WTC11 (cell line): ENCODE data around the gene WDR27. TPM values are rescaled to one million over a fixed set of nuclear protein-coding genes. Genes with fewer than 3 reads are reported as not detected.
A peak's percentile ranks its signal among the peaks of the same experiment; 100 is the strongest.

Experiments used
- ATAC-seq: fragments of 200-7000 bp; cut with Tn5 transposase; 2 replicates; pipeline ENCODE4 v1.10.0; 2021; ENCODE audit warnings: mild to moderate bottlenecking, moderate library complexity
- CTCF ChIA-PET: fragments of 300-600 bp; sonication (Branson Sonifier 250); formaldehyde crosslinking; loops from one replicate; lab custom pipeline; 2021; ENCODE audit warnings: antibody characterized with exemption; lab: Charles Lee
- POLR2A ChIA-PET: fragments of 350-600 bp; sonication (Branson Sonifier 250); formaldehyde crosslinking; loops from one replicate; lab custom pipeline; 2021; ENCODE audit warnings: antibody characterized with exemption; lab: Charles Lee
- DNase-seq: peaks from one replicate; pipeline ENCODE4 v3.0.0; 2021; ENCODE audit warnings: low spot score
- H3K27ac Mint-ChIP-seq: 2 replicates; pipeline ENCODE4 v1.8.0; 2021; ENCODE audit warnings: mixed read lengths
- H3K27me3 Mint-ChIP-seq: 2 replicates; pipeline ENCODE4 v1.8.0; 2021; ENCODE audit warnings: low read depth, mild to moderate bottlenecking, moderate library complexity, mixed read lengths
- H3K36me3 Mint-ChIP-seq: 2 replicates; pipeline ENCODE4 v1.8.0; 2021; ENCODE audit warnings: mixed read lengths
- H3K4me1 Mint-ChIP-seq: 2 replicates; pipeline ENCODE4 v1.8.0; 2022; ENCODE audit warnings: mixed read lengths
- H3K4me3 Mint-ChIP-seq: 2 replicates; pipeline ENCODE4 v1.8.0; 2021; ENCODE audit warnings: mild to moderate bottlenecking, moderate library complexity, mixed read lengths
- H3K9me3 Mint-ChIP-seq: 2 replicates; pipeline ENCODE4 v1.8.0; 2021; ENCODE audit warnings: mixed read lengths
- ATF2 ChIP-seq: sonication (generic); formaldehyde crosslinking; IDR thresholded peaks from 2 replicates; pipeline ENCODE4 v1.8.1; 2022; ENCODE audit warnings: low read depth, missing genetic modification reagents, borderline replicate concordance
- CBFB ChIP-seq: sonication (generic); formaldehyde crosslinking; IDR thresholded peaks from 2 replicates; pipeline ENCODE4 v1.8.1; 2022; ENCODE audit warnings: mild to moderate bottlenecking, low read depth, missing genetic modification reagents
- E2F5 ChIP-seq: sonication (generic); formaldehyde crosslinking; IDR thresholded peaks from 2 replicates; pipeline ENCODE4 v1.8.1; 2022; ENCODE audit warnings: mild to moderate bottlenecking, moderate library complexity, missing genetic modification reagents
- ELF4 ChIP-seq: sonication (generic); formaldehyde crosslinking; IDR thresholded peaks from 2 replicates; pipeline ENCODE4 v1.8.1; 2022; ENCODE audit warnings: low read depth, mild to moderate bottlenecking, moderate library complexity, missing genetic modification reagents
- ESRRA ChIP-seq: sonication (generic); formaldehyde crosslinking; IDR thresholded peaks from 2 replicates; pipeline ENCODE4 v1.8.1; 2022; ENCODE audit warnings: mild to moderate bottlenecking, missing genetic modification reagents, borderline replicate concordance
- FOXK1 ChIP-seq: sonication (generic); formaldehyde crosslinking; IDR thresholded peaks from 2 replicates; pipeline ENCODE4 v1.8.0; 2022; ENCODE audit warnings: mild to moderate bottlenecking, moderate library complexity, missing genetic modification reagents
- FOXP4 ChIP-seq: sonication (generic); formaldehyde crosslinking; IDR thresholded peaks from 2 replicates; pipeline ENCODE4 v1.8.0; 2022; ENCODE audit warnings: mild to moderate bottlenecking, missing genetic modification reagents
- GABPB1 ChIP-seq: sonication (generic); formaldehyde crosslinking; IDR thresholded peaks from 2 replicates; pipeline ENCODE4 v1.8.1; 2023; ENCODE audit warnings: mild to moderate bottlenecking, missing genetic modification reagents
- JAZF1 ChIP-seq: fragments of 250-450 bp; sonication (Bioruptor Pico); IDR thresholded peaks from 2 replicates; pipeline ENCODE4 v1.9.0; 2021; ENCODE audit warnings: moderate library complexity, mild to moderate bottlenecking, inconsistent platforms
- NR1H2 ChIP-seq: sonication (generic); formaldehyde crosslinking; IDR thresholded peaks from 2 replicates; pipeline ENCODE4 v1.9.0; 2021; ENCODE audit warnings: mild to moderate bottlenecking, moderate library complexity, missing genetic modification reagents
- NR3C1 ChIP-seq: sonication (generic); formaldehyde crosslinking; conservative IDR thresholded peaks from 2 replicates; pipeline ENCODE4 v1.8.1; 2023; ENCODE audit warnings: low read depth, mild to moderate bottlenecking, missing genetic modification reagents
- PREB ChIP-seq: sonication (generic); formaldehyde crosslinking; IDR thresholded peaks from 2 replicates; pipeline ENCODE4 v1.8.1; 2022; ENCODE audit warnings: mild to moderate bottlenecking, missing genetic modification reagents, moderate library complexity, borderline replicate concordance
- PRRX2 ChIP-seq: fragments of 250-450 bp; sonication (Bioruptor Pico); IDR thresholded peaks from 2 replicates; pipeline ENCODE4 v1.8.0; 2021; ENCODE audit warnings: mild to moderate bottlenecking
- TCF7 ChIP-seq: sonication (generic); formaldehyde crosslinking; IDR thresholded peaks from 2 replicates; pipeline ENCODE4 v1.8.0; 2022; ENCODE audit warnings: mild to moderate bottlenecking, low read depth, missing genetic modification reagents, moderate library complexity
- TP53 ChIP-seq: sonication (generic); formaldehyde crosslinking; IDR thresholded peaks from 2 replicates; pipeline ENCODE4 v1.8.1; 2023; ENCODE audit warnings: mild to moderate bottlenecking, missing genetic modification reagents
- USF2 ChIP-seq: sonication (generic); formaldehyde crosslinking; IDR thresholded peaks from 2 replicates; pipeline ENCODE4 v1.8.1; 2023; ENCODE audit warnings: mild to moderate bottlenecking, missing genetic modification reagents, moderate library complexity
- ZNF121 ChIP-seq: sonication (generic); formaldehyde crosslinking; IDR thresholded peaks from 2 replicates; pipeline ENCODE4 v1.8.0; 2023; ENCODE audit warnings: missing genetic modification reagents
- ZNF232 ChIP-seq: sonication (generic); formaldehyde crosslinking; IDR thresholded peaks from 2 replicates; pipeline ENCODE4 v1.8.0; 2022; ENCODE audit warnings: mild to moderate bottlenecking, missing genetic modification reagents
- ZNF263 ChIP-seq: sonication (generic); formaldehyde crosslinking; IDR thresholded peaks from 2 replicates; pipeline ENCODE4 v1.8.1; 2022; ENCODE audit warnings: low read depth, mild to moderate bottlenecking, moderate library complexity, missing genetic modification reagents
- ZNF281 ChIP-seq: sonication (generic); formaldehyde crosslinking; IDR thresholded peaks from 2 replicates; pipeline ENCODE4 v1.8.0; 2023; ENCODE audit warnings: mild to moderate bottlenecking, missing genetic modification reagents
- ZNF416 ChIP-seq: fragments of 250-450 bp; sonication (Bioruptor Pico); IDR thresholded peaks from 2 replicates; pipeline ENCODE4 v1.9.0; 2021; ENCODE audit warnings: mild to moderate bottlenecking, inconsistent platforms
- ZNF512 ChIP-seq: sonication (generic); formaldehyde crosslinking; IDR thresholded peaks from 2 replicates; pipeline ENCODE4 v1.8.1; 2022; ENCODE audit warnings: missing genetic modification reagents, borderline replicate concordance
- total RNA-seq: library from RNA; stranded (reverse); gene quantifications from 3 replicates; pipeline ENCODE4 v1.2.3, GENCODE V29; 2021

WDR27 gene
- total RNA-seq, 1 experiment from 2014 or later = 126 TPM

GRCh38 chr6:169701954-169702839 lies at the start of gene WDR27, which contains the start of gene C6orf120 (continued):
- TF ChIP-seq ZNF512 (CRISPR knock-in tag) = no peak
- peak; percentile 48; the same call in 1 of the 2 replicates for TF ChIP-seq FOXP4
- no peak for TF ChIP-seq ZNF416
- TF ChIP-seq GABPB1 = peak; percentile 71
- no peak for TF ChIP-seq ZNF121 (CRISPR knock-in tag)
- no peak for TF ChIP-seq ZNF281
- TF ChIP-seq NR3C1 (CRISPR knock-in tag) = no peak
- no peak for TF ChIP-seq TCF7 (CRISPR knock-in tag)
- TF ChIP-seq JAZF1 = no peak
- 0 out of 2 replicates have a peak, but pooled peaks have one; percentile 59 for TF ChIP-seq ELF4 (CRISPR knock-in tag)
- no peak for TF ChIP-seq CBFB
- TF ChIP-seq USF2 (CRISPR knock-in tag) = no peak
- peak; percentile 75 for TF ChIP-seq FOXK1 (CRISPR knock-in tag)
- TF ChIP-seq ZNF232 (CRISPR knock-in tag) = peak; percentile 37; the same call in 1 of the 2 replicates
- TF ChIP-seq PRRX2 (CRISPR knock-in tag) = no peak
- no peak for TF ChIP-seq NR1H2 (CRISPR knock-in tag)
- TF ChIP-seq TP53 = no peak
- TF ChIP-seq ESRRA (CRISPR knock-in tag) = no peak; the same call in 1 of the 2 replicates

- peaks cover 5% of the 10 kb centered on the region; the same call in 1 of the 2 replicates for H3K9me3 Mint-ChIP-seq
- H3K27ac Mint-ChIP-seq = no peak overlapping the region
- no peak for DNase-seq
- peaks cover 8% of the 10 kb centered on the region for H3K27me3 Mint-ChIP-seq
- TF ChIP-seq ZNF263 (CRISPR knock-in tag) (no peak), PREB (CRISPR knock-in tag) (no peak), E2F5 (no peak), ATF2 (CRISPR knock-in tag) (no peak)
- CTCF ChIA-PET = no interaction called here
- H3K36me3 Mint-ChIP-seq = no peaks in the 10 kb centered on the region
- H3K4me1 Mint-ChIP-seq = peaks cover 7% of the 10 kb centered on the region
- no peak overlapping the region for H3K4me3 Mint-ChIP-seq
- no peak for ATAC-seq
- POLR2A ChIA-PET = no interaction called here
Observed at GRCh38 chr6:169746556-169746955, 44.7 kb upstream of the WDR27 start.
